Hematopoietic multipotent progenitor cell treated with erythropoietin and hydrocortisone succinate and interleukin-3 and kit ligand, for 15 days (in vitro differentiated cells): ENCODE results near the gene GRK6.
"Not testable (repeated sequence)": the region's sequence is repeated elsewhere in the genome, so short reads cannot be mapped to it uniquely, and the experiment has no call there.

Experiments used
- DNase-seq: peaks from one replicate; pipeline ENCODE4 v3.0.0-alpha.2; 2015; ENCODE audit warnings: low spot score

GRK6 gene

GRCh38 chr5:177471610-177472356 lies 45.3 kb downstream of the GRK6 start:
- DNase-seq = no peak

- DNase-seq = no peak
These were observed 46.3 kb downstream of the GRK6 start for GRCh38 chr5:177472460-177473442.

DNA sequence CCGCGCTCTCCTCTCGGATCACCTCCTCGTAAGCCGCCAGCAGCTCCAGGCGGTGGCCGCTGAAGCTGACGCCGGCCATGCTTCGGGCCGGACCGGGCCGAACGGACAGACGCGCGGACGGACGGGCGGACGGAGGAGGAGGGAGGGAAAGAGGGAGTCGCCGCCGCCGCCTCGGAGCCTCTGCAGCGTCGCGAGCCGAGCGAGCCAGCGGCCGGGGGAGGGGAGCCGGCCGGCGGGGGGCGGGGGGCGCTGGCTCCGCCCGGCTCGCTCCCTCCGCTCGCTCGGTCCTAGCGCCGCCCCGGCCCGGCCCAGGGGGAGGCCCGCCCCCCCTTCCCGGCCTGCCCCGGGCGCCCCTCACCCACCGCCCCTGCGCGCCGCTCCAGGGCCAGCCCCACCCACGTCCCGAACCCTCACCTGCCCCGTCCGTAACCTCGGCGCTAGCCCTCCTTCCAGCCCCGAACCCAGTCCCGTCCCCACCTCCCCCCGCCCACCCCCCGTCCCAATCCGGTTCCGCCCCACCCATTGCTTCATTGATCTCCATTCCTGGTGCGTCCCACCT lies 47.0 kb downstream of the GRK6 start, which contains the start of gene DBN1:
TSS of gene DBN1 (minus strand) at position 192 of the 559 bp plus-strand sequence. CDS start at position 79, 113 bp downstream.
- no peak for DNase-seq

DNA sequence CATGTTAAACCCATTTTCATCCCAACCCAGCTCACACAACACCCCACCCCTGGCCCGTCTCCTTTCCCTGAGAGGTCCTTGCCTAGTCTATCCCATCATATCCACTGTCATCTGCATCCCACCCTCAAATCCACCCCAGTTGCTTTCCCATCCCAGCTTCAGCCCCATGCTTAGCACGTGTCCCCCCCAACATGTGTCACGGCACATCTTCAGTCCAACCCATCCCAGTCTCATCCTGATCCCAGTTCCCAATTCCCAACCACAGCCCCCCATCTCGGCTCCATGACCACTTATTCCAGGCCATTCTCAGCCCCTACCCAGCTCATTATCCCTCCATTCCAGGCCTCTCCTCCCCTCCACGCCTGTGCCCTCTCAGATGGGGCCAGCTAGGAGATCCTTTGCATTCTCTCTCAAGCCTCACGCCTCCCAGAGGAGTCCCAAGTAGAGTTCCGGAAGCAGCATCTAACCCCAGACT lies 47.6 kb downstream of the GRK6 start:
- DNase-seq = no peak

DNA sequence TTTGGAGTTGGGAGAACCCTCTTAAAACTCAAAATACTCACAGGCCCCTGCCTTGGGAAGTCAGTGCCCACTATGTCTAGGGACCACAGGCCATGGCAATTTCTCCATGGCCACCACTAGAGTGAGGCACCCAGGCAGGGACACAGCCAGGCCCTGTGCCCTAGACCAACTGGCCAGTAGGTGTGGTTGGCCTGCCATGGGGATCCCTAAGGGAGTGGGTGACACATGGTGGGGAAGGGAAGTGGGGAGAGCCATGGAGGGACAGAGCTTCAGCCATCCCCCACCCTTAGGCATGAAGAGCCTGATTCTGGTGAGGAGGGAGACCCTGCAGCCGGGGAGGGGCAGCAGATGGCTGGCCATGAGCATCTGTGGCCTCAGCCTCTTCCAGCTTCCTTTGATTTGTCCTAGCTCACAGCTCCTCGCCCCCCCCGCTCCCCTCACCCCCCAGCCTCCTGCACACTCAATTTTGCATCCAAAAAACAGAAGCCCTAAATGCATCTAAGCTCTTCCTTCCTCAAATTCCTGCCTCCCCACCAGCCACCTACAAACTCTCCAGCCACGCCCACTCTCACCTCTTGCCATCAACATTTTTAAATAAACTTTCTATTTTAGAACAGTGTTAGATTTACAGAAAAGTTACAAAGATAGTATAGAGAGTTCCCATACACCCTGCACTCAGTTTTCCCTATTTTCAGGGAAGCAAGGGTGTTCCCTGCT lies 48.5 kb downstream of the GRK6 start:
- DNase-seq = no peak

- no peak for DNase-seq
These were observed 49.3 kb downstream of the GRK6 start for GRCh38 chr5:177475563-177476427.

GRCh38 chr5:177476531-177477233 lies 50.2 kb downstream of the GRK6 start:
- DNase-seq = no peak

GRCh38 chr5:177477701-177478477 lies 51.4 kb downstream of the GRK6 start:
- no peak for DNase-seq

GRCh38 chr5:177478711-177479646 lies 52.5 kb downstream of the GRK6 start:
- peak; percentile 69 for DNase-seq

DNA sequence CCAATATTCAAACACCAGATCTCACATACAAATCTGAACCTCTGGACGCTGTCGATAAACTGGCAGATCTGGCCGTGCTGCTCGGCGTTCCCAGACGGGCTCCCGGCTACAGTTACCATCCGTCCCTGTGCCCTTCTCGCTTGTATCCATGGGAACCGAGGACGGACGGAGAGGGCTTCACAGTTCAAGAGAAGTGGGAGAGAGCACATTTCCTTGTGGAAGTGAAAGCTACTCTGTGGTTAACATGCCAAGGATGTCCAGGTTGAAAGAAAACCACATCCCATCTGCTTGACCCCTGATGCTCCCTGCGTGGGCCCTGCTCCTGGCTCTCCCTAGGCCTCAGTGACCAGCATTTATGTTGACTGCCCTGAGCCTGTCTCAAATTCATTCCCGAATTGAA lies 53.3 kb downstream of the GRK6 start:
- no peak for DNase-seq

DNA sequence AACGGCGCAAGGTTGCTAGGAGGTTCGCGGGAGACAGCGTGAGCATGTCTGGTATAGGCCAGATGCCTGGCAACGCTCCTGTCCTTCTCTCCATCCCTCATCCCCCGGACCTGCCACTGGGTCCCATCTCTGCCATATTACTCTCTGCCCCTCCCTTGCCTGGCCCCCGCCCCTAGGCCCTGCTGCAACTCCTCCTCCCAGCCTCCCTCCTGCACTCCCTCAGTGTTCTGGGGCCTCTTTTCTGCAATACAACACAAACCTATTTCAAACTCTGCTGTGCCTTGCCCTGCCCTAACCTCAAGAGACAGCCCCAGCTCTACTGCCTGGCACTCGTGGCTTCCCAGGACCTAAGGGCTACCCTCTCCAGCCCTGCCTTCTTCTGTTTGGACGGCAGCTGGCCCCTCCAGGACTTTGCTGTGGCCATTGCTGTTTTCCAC lies 55.9 kb downstream of the GRK6 start:
- DNase-seq = no peak

DNA sequence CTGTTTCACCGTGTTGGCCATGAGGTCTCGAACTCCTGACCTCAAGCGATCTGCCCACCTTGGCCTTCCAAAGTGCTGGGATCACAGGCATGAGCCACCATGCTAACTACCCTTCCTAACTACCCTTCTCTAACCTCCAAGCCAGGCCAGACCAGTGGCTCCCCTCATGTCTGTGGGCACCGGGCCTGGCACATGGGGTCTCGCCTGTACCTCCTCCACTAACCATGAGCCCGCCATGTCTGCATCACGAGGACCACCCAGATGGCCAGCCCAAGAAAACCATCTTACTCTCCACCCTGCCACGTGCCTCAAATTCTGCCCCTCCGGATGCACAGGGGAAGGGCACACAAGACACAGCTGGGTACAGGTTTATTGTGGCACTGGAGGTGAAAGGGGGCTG lies 56.6 kb downstream of the GRK6 start:
- no peak for DNase-seq

DNA sequence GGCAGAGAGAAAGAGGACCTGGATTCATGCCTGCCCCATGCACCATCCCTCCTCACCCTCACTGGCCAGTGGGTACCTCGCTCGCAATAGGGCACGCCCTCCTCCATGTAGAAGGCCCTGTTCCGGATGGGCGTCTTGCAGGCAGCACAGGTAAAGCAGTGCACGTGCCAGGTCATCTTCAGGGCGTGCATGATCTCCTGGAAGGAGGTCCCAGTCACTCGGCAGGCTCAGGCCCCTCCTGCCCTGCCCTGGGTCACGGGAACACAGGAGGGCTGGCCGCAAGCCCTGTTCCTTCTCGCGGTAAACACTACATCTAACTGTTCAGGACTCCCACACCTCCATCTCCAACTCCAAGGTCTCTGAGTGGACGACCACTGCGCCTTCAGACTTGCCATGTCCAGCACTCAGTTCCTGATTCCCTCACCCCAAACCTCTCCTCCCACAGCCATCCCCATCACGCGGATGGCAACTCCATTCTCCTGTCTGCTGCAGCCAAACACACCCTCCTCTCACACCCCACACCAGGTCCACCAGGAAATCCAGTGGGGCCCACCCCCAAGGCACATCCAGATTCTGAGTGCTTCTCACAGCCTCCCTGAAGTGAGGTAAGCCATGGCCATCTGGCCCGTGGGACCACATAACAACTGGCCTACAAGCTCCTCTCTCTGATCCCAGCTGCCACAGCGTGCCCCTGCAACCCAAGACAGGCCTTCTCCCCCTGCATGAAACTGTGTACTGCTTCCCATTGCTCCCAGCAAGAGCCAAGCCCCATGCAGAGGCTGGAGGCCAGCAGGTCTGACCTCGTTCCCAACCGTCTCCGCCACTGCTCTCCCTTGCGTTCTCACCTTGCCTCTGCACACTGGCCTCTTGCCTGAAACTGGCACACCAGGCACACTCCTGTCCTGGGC lies 57.8 kb downstream of the GRK6 start:
- no peak for DNase-seq

DNA sequence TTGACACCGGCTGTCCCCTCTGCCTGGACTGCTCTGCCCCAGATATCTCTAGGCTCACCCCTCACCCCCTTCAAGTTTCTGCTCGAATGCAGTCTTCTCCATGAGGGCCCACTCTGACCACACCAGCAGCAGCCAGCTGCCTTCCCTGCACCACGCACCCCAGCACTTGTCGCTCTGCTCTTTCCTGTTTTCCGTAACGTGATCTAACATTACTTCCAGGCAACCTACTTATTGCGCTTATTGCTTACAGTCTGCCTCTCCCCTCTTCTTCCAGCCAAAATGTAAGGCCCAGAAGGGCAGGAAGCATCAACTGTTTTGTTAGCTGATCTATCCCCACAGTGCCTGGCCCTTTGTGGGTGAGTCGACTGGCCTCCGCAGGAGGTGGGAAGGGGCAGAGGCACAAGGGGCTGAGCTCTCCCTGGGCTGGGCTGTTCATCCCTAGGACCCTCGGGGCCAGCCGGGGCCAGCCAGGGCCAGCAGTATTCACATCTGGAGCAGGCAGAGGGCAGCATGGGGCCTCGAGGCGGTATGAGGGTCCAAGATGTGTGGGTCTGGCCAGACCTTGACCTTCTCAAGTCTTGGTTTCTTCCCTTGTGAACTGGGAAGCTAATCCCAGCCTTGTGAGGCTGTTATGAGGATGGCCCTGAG lies 58.5 kb downstream of the GRK6 start:
- no peak for DNase-seq

GRCh38 chr5:177485753-177486152 lies 59.3 kb downstream of the GRK6 start:
- not testable (repeated sequence) for DNase-seq

DNA sequence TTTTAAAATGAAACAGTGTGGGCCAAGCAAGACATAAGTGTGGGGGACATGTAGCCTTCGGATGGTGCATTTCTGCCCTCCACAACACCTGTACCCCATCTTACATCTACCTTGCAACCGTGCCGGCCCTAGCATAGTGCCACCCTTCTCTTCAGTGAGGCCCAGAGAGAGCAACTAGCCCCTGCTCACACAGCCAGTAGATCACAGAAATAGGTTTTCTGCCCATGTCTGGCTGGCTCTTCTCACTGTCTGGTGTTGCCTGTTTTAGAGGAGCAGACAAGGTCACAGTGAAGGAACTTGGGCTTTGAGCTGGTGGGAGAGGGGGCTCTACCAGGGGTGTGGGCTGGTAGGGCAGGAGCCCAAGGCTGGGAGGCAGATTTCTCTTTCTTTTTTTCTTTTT lies 59.8 kb downstream of the GRK6 start:
- DNase-seq = no peak

GRCh38 chr5:177487144-177487543 lies 60.7 kb downstream of the GRK6 start:
- no peak for DNase-seq
